Left lung (tissue), 10 donors: ENCODE measurements around the gene ARL4A. TPM values are rescaled to one million over a fixed set of nuclear protein-coding genes. Genes with fewer than 3 reads are reported as not detected.
"Not testable (repeated sequence)": the region's sequence is repeated elsewhere in the genome, so short reads cannot be mapped to it uniquely, and the experiment has no call there.

Experiments
- ATAC-seq: fragments of 200-7000 bp; cut with Tn5 transposase; one replicate; pipeline ENCODE4 v1.9.1; 2020; ENCODE audit warnings: moderate library complexity
- DNase-seq, 4 donors: peaks; one replicate each; pipeline ENCODE4 v3.0.0-alpha.2; 2013 to 2020
- H3K27ac ChIP-seq, 2 donors: fragments of 200-600 bp; sonication (generic) in 1 of 2; one replicate each; pipeline versions ENCODE4 v1.5.0 to v1.8.0; 2020 to 2021
- H3K27me3 ChIP-seq, 2 donors: fragments of 200-600 bp; sonication (generic) in 1 of 2; one replicate each; pipeline versions ENCODE4 v1.5.0 to v1.8.0; 2020 to 2021
- H3K36me3 ChIP-seq, 2 donors: fragments of 200-600 bp; sonication (generic) in 1 of 2; one replicate each; pipeline versions ENCODE4 v1.5.0 to v1.8.0; 2020 to 2021
- H3K4me1 ChIP-seq, 2 donors: fragments of 200-600 bp; one replicate each; pipeline ENCODE4 v1.8.0; 2021
- H3K4me3 ChIP-seq, 2 donors: fragments of 200-600 bp; sonication (generic) in 1 of 2; one replicate each; pipeline versions ENCODE4 v1.5.0 to v1.8.0; 2020 to 2021; ENCODE audit warnings: mild to moderate bottlenecking in 1 of 2
- H3K9me3 ChIP-seq, 2 donors: fragments of 200-600 bp; sonication (generic) in 1 of 2; one replicate each; pipeline versions ENCODE4 v1.5.0 to v1.8.0; 2020 to 2021
- CTCF ChIP-seq, 2 donors: fragments of 200-600 bp; sonication (generic) in 1 of 2; IDR thresholded peaks; one replicate each; pipeline versions ENCODE4 v1.5.0 to v1.8.0; 2021; ENCODE audit warnings: antibody characterized with exemption in 2 of 2
- intact Hi-C, 2 donors: fragments of 100-400 bp; cut with DNase I; formaldehyde crosslinking; loops; one replicate each; pipeline versions ENCODE4 v1.11.2 to v1.14.2; 2022
- polyA plus RNA-seq, 6 donors: library from polyadenylated mRNA; unstranded; fragments of 120-200 nt; gene quantifications; one replicate each; pipeline ENCODE4 v1.2.1, GENCODE V29; 2013; ENCODE audit not compliant: insufficient read length in 6 of 6
- total RNA-seq, 2 donors: library from RNA; stranded (reverse); fragmentation: NEBNext Ultra II Directional; extraction: Animal tissue kit (Norgen Biotek cat#: 25700); gene quantifications; one replicate each; pipeline ENCODE4 v1.2.1, GENCODE V29; 2021
- donor health status: DM: no; HTN: yes; CAD: no.
- donor health status: DM: no; HTN: no; CAD: no.

ARL4A gene
- total and polyA plus RNA-seq, 8 donors = 18.4 to 36.8 (median 27.4) TPM

GRCh38 chr7:12653110-12653509 is 34.3 kb upstream of the ARL4A start:
- H3K27me3 ChIP-seq = no peaks in the 10 kb centered on the region
- no peaks in the 10 kb centered on the region for H3K9me3 ChIP-seq
- H3K4me1 ChIP-seq = no peaks in the 10 kb centered on the region
- no peak for TF ChIP-seq CTCF (IDR thresholded peaks at IDR 0.05)
- no peaks in the 10 kb centered on the region for H3K36me3 ChIP-seq
- intact Hi-C loops = no loop called here
- no peak for ATAC-seq
- no peak overlapping the region for H3K27ac ChIP-seq
- no peak for DNase-seq
- H3K4me3 ChIP-seq = no peak overlapping the region

GRCh38 chr7:12653518-12653917 is 33.9 kb upstream of the ARL4A start:
- intact Hi-C loops = no loop called here
- Histone ChIP-seq H3K27ac (no peak overlapping the region), H3K9me3 (no peaks in the 10 kb centered on the region), H3K4me3 (no peak overlapping the region), H3K4me1 (no peaks in the 10 kb centered on the region), H3K36me3 (no peaks in the 10 kb centered on the region), H3K27me3 (no peaks in the 10 kb centered on the region)
- DNase-seq (no peak), ATAC-seq (no peak)
- no peak for TF ChIP-seq CTCF (IDR thresholded peaks at IDR 0.05)

- no peaks in the 10 kb centered on the region for H3K27me3 ChIP-seq
- no peaks in the 10 kb centered on the region for H3K4me1 ChIP-seq
- no peak for TF ChIP-seq CTCF (IDR thresholded peaks at IDR 0.05)
- ATAC-seq = no peak
- H3K9me3 ChIP-seq = no peaks in the 10 kb centered on the region
- intact Hi-C loops = no loop called here
- H3K27ac ChIP-seq = no peak overlapping the region
- no peak overlapping the region for H3K4me3 ChIP-seq
- H3K36me3 ChIP-seq = no peaks in the 10 kb centered on the region
- DNase-seq = no peak
Observed at GRCh38 chr7:12655161-12655560, 32.3 kb upstream of the ARL4A start.

- H3K27ac ChIP-seq, H3K9me3 ChIP-seq, DNase-seq, H3K4me1 ChIP-seq, H3K36me3 ChIP-seq, H3K27me3 ChIP-seq, intact Hi-C loops, H3K4me3 ChIP-seq, ATAC-seq: not testable (repeated sequence)
Observed at GRCh38 chr7:12660423-12660822, 27.0 kb upstream of the ARL4A start.

- intact Hi-C loops, ATAC-seq, H3K4me3 ChIP-seq, H3K27ac ChIP-seq, H3K4me1 ChIP-seq, DNase-seq, H3K9me3 ChIP-seq, H3K27me3 ChIP-seq, H3K36me3 ChIP-seq: not testable (repeated sequence)
Observed at GRCh38 chr7:12660986-12661385, 26.4 kb upstream of the ARL4A start.

- no peak for ATAC-seq
- no peak for TF ChIP-seq CTCF (IDR thresholded peaks at IDR 0.05)
- intact Hi-C loops = no loop called here
- DNase-seq = no peak
- Histone ChIP-seq H3K27ac (no peak overlapping the region), H3K36me3 (no peaks in the 10 kb centered on the region), H3K4me1 (no peaks in the 10 kb centered on the region), H3K27me3 (no peaks in the 10 kb centered on the region), H3K4me3 (no peak overlapping the region), H3K9me3 (no peaks in the 10 kb centered on the region)
Observed at GRCh38 chr7:12661581-12661980, 25.9 kb upstream of the ARL4A start.
